Measurements from ENCODE around the gene ABRAXAS1.

Gene ABRAXAS1

DNA sequence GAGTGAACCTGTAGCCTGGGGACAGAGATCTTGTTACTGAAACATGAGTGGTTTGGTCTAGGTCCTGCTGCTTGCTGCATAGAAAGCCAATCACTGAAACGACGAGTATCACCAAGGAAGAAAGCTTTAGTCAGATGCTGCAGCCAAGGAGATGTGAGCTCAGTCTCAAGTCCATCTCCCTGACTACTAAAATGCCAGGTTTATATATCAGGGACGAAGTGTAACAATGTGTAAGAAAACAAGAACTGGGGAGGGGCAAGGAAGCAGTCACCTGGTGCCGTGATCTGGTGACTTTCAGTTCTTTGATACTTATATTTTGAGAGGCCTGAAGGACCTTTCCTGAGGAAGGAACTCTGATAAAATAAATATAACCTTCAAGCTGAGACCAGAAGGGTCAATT, 19.6 kb upstream of the ABRAXAS1 start:
- TF ChIP-seq, protein P1, sequence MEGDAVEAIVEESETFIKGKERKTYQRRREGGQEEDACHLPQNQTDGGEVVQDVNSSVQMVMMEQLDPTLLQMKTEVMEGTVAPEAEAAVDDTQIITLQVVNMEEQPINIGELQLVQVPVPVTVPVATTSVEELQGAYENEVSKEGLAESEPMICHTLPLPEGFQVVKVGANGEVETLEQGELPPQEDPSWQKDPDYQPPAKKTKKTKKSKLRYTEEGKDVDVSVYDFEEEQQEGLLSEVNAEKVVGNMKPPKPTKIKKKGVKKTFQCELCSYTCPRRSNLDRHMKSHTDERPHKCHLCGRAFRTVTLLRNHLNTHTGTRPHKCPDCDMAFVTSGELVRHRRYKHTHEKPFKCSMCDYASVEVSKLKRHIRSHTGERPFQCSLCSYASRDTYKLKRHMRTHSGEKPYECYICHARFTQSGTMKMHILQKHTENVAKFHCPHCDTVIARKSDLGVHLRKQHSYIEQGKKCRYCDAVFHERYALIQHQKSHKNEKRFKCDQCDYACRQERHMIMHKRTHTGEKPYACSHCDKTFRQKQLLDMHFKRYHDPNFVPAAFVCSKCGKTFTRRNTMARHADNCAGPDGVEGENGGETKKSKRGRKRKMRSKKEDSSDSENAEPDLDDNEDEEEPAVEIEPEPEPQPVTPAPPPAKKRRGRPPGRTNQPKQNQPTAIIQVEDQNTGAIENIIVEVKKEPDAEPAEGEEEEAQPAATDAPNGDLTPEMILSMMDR (IDR thresholded peaks at IDR 0.05): no peak

DNA sequence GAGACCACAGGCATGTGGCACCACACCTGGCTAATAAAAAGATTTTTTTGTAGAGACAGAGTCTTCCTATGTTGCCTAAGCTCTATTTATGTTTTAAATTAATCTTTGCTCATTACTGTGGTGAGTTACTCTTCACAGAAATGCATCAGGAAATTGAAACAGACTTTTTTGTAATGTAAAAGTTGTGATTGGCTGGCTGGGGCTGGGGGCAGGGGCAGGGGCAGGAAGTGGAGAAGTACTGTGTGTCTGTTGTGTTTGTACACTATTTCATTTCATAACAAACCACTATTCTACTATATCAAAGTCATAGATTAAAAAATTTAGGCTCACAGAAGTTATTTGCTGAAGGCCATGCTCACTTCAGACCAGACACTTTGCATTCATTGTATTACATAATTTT, 19.1 kb upstream of the ABRAXAS1 start:
- TF ChIP-seq, protein P1 (IDR thresholded peaks at IDR 0.05): no peak

DNA sequence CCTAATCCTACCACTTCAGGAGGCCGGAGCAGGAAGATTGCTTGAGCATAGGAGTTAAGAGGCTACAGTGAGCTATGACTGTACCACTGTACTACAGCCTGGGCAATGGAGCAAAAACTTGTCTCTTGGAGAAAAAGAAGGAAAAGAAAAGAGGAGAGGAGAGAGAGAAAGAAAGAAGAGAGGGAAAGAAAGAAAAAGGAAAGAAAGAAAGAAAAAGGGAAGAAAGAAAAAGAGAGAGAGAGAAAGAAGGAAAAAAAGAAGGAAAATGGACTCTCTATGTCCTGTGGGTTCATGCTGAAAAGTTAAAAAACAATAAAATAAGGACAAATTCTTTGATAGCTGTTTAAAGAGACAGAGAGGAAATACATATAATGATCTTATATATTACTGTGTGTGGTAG, 13.3 kb upstream of the ABRAXAS1 start:
- TF ChIP-seq, protein P1 (IDR thresholded peaks at IDR 0.05): no peak

DNA sequence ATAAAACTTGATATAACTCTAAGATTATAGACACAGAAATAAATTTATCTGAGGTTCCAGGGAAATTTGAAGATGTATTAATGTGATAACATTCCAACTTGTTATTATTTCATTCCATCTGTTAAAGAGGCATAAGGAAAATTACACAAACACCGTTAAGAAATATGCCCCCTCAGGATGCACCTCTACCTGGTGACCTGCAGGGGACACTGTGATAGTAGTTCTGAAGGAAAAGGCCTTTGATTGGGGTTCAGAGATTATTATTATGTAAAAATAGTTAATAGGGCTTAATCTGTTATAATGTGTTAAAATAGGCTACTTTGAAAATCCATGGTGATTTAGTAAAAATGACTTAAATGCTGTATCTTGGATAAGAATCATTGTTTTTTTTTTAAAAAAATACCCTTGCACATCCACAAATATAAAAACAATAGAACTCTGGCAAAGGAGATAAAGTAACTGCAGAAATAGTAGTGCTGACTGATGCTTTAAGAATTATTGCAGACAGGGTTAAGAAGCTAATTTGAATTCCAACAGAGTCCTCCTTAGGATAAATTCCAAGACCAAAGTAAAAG, 6.1 kb upstream of the ABRAXAS1 start:
- TF ChIP-seq, protein P1 (IDR thresholded peaks at IDR 0.05): peak; percentile 91

DNA sequence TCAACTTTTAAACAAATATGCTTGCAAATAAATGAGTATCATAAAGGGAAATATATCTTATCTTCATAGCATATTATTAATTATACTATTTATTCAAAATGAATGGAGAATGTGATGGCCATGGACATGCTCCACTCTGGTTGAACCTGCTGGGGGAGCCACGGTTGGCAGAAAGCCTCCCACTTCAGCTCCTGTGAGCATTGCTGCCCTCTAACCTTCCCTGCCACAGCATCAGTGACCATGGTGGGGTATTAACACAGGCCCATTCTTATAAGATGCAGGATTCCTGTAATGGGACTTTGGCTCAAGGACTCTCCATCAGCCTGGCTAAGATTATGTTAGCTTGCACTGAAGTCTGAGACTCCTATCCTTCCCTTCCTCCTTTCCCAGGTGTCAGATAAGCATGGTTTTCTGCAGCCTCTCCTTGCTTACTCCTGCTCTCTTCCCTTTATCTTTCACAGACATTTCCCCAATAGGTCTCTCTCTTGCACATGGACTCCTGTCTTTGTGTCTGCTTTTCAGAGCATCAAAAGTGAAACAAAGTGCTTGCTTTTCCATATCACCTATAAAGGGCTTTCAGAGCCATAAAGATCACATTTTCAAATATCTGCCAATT, 4.9 kb upstream of the ABRAXAS1 start:
- TF ChIP-seq, protein P1 (IDR thresholded peaks at IDR 0.05): no peak

DNA sequence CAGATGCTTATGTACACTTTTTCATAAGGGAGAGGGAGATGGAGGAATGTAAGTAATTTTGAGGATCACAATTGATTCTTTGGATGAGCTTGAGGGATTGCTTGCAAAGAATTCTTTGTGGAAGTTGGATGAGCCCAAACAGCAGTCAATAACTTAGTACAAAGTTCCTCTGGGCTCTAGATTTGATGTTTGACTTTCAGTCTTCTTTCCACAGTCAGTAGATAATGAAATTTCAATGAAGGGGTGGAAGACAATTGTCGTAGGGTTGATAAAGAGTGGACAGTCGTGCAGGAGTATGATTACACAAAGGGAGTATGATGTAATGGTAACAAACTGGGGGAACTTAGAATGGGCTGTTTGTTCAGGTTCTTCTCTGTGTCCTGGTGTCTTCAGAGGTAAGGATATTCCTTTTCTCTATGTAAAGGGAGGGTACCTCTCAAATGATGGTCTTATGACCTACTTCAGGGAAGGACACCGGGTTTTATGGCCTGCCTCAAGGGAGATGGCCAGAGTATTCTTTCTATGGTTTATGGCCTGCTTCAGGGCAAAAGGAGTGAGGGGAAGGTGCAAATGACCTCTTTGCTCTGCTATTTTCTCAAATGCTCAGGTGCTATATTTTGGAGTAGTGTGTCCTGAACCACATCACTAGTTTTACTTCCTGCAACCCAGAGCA, 1.7 kb upstream of the ABRAXAS1 start:
- TF ChIP-seq, protein P1 (IDR thresholded peaks at IDR 0.05): no peak

DNA sequence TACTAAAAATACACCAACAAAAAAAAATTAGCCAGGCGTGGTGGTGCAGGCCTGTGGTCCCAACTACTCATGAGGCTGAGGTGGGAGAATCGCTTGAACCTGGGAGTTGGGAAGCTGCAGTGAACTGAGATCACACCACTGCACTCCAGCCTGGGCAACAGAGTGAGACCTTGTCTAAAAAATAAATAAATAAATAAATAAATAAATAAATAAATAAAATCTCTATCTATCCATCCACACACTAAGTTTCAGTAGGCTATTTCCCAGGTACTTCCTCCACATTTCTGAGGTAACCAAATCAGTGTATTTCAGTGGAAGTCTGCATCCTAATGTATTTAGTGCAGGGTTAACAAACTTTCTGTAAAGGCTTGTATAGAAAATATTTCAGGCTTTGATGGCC, 10.9 kb downstream of the ABRAXAS1 start:
- TF ChIP-seq, protein P1 (IDR thresholded peaks at IDR 0.05): no peak

All from LNCAP (cell line).